GM13977 (cell line): Measurements from ENCODE around the gene TMPRSS6.

Experiments
- DNase-seq: peaks from one replicate; pipeline ENCODE4 v3.0.0; 2012; ENCODE audit warnings: low spot score
- CTCF ChIP-seq: IDR thresholded peaks from 2 replicates; pipeline ENCODE4 v1.5.1; 2012; ENCODE audit warnings: mild to moderate bottlenecking, control low read depth; ENCODE audit not compliant: insufficient read depth; ENCODE audit errors: extremely low read depth, missing control alignments
- in situ Hi-C: fragments of 300-500 bp; cut with MboI; formaldehyde crosslinking; loops from one replicate; pipeline ENCODE4 v1.12.0; 2022; ENCODE audit warnings: low sequenced_read_pairs, low pct_unique_long_range_greater_than_20kb, mixed read lengths, inconsistent platforms; ENCODE audit not compliant: unreplicated experiment

Gene TMPRSS6

GRCh38 chr22:37027556-37027955, 82.0 kb downstream of the TMPRSS6 start:
- in situ Hi-C loops, result no loop called here
- no peak for DNase-seq
- TF ChIP-seq CTCF, result no peak

- TF ChIP-seq CTCF, result no peak
- no peak for DNase-seq
- in situ Hi-C loops, result no loop called here
Measured at GRCh38 chr22:37026325-37026724, 83.2 kb downstream of the TMPRSS6 start.

- no peak for DNase-seq
- TF ChIP-seq CTCF, result no peak
- in situ Hi-C loops, result no loop called here
Measured at GRCh38 chr22:37025500-37026070, 83.9 kb downstream of the TMPRSS6 start.

- no peak for TF ChIP-seq CTCF
- in situ Hi-C loops, result no loop called here
- DNase-seq, result no peak
Measured at GRCh38 chr22:37024339-37025157, 85.0 kb downstream of the TMPRSS6 start.

- in situ Hi-C loops, result no loop called here
Measured at GRCh38 chr22:37023743-37024338, 85.7 kb downstream of the TMPRSS6 start.

More at GRCh38 chr22:37023743-37024338, 85.7 kb downstream of the TMPRSS6 start:
- TF ChIP-seq CTCF, result no peak
- no peak for DNase-seq
